Right hindlimb (tissue), 1 donor: ENCODE data around the gene SLC13A3.
"Not testable (repeated sequence)": the region's sequence is repeated elsewhere in the genome, so short reads cannot be mapped to it uniquely, and the experiment has no call there.

Experiments
- DNase-seq: peaks from one replicate; pipeline ENCODE4 v3.0.0-alpha.2; 2018

The SLC13A3 gene

DNA sequence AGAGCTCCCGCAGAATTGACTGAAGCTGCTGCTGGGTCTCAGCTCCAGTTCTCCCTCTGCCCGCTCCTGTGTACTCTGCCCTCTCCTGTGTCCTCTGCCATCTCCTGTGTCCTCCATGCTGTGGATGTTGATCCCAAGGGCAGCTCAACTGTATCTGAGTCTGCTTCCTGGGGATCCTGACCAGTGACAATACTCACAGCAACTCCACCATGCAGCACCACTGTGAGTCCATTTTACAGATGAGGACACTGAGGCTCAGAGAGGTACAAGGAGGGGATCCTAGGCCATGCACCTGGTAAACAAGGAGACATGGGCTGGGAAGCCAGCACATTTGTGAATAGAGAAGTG is 29.4 kb upstream of the SLC13A3 start:
- DNase-seq: no peak

DNA sequence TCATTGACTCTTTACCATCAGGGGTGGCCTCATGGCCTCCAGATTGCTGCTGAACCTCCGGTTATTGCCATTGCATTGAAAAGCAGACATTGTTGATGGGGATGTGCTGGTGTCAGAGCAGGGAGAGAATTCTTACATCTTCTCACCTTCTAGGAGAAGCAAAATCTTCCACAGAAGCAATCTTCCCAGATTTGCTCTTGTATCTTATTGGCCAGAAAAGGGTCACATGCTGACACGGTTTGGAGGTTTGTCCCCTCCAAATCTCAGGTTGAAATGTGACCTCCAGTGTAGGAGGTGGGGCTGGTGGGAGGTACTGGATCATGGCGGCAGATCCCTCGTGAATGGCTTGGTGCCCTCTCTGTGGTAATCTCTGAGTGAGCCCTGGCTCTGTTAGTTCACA is 27.3 kb upstream of the SLC13A3 start:
- no peak for DNase-seq

GRCh38 chr20:46677608-46678007 is 26.3 kb upstream of the SLC13A3 start:
- DNase-seq: no peak

- DNase-seq: not testable (repeated sequence)
These were observed 25.5 kb upstream of the SLC13A3 start for GRCh38 chr20:46676649-46677316.

- DNase-seq: no peak
These were observed 23.2 kb upstream of the SLC13A3 start for GRCh38 chr20:46674253-46675083.

- no peak for DNase-seq
These were observed 22.4 kb upstream of the SLC13A3 start for GRCh38 chr20:46673394-46674252.

DNA sequence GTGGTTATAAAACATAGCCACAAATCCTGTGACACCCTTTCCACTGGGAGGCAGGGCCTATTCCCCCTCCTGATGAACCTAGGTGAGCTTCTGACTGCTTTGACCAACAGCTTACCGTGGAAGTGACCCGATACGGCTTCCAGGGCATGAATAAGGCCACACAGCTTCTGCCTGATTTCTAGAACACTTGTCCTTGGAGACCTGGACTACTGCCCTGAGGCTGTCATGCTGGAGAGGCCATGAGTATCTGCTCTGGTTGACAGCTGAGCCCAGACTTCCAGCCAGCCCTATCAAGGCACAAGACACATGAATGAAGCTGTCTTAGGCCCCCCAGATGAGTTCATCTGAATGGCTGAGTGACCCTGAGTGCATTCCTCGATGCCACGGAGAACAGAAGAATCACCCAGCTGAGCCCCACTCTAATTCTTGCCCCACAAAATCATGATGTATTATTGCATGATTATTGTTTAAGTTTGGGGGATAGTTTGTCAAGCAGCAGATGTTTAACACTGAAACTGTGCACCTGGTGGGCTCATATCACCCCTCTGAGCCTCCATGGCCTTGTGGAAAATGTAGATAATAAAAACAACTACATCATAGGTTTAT is 21.4 kb upstream of the SLC13A3 start:
- no peak for DNase-seq

DNA sequence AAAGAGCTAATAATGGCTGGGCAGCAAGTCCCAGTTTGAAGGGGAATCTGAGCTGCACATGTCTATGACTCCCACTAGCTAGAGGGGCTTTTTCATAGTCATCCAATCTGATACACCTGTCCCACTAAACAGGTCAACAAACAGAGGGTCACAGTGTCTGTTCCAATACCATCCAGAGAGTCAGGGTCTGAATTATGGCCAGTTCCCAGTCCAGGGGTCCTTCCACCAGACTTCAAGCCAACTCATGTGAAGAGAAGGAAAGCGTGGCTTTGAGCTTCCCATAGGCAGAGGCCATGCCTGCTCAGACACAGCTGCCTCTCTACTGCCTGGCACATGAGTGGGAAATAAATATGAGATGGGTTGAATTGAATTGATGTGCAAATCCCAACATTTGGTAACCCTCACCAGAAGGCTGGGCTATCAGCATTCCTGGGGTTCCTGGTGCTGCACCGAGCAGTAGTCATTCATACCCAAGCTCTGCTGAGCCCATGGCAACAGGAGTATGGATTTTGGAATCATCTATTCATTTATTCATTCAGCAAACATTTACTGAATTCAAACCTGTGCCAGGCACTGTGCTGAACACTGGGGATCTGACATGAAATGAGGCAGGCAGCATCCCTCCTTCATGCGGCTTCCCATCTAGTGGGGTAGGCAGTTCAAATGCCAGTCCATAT is 20.7 kb upstream of the SLC13A3 start:
- no peak for DNase-seq

GRCh38 chr20:46670585-46671584 is 19.6 kb upstream of the SLC13A3 start:
- DNase-seq: no peak

- no peak for DNase-seq
These were observed 18.9 kb upstream of the SLC13A3 start for GRCh38 chr20:46670228-46670584.

- no peak for DNase-seq
These were observed 15.7 kb upstream of the SLC13A3 start for GRCh38 chr20:46666818-46667515.

GRCh38 chr20:46666306-46666705 is 15.0 kb upstream of the SLC13A3 start:
- DNase-seq: no peak

DNA sequence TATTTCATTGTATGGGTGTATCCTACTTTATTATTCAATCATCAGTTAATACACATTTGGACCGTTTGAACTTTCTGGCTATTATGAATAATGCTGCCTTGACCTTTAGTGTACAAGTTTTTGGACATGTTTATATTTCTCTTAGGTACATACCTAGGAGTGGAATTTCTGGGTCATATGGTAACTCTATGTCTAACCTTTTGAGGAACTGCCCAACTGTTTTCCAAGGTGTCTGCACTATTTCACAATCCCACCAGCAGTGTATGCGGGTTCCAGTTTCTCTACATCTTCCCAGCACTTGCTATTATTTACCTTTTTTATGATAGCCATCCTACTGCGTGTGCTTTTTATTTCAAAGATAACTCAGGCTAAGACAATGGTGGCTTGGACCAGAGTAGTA is 14.3 kb upstream of the SLC13A3 start:
- DNase-seq: no peak

DNA sequence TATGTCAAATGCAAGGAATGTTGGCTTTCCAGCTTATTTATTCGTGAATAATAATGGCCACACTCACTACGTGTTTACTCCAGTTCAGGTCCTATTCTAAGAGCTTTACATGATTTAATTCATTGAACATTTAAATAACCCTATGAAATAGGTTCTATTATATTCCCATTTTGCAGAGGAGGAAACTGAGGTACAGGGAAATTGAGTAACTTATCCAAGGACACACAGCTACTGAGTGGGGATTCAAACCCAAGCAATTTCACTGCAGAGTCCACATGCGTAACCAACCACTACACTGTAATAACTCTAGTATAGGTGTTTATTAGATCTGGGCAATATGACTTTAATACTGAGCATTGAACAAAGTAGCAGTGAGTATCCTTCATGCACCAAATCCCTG is 12.3 kb upstream of the SLC13A3 start:
- DNase-seq: no peak

GRCh38 chr20:46661659-46662058 is 10.4 kb upstream of the SLC13A3 start:
- DNase-seq: no peak

GRCh38 chr20:46660487-46660886 is 9.2 kb upstream of the SLC13A3 start:
- no peak for DNase-seq

- DNase-seq: no peak
These were observed 6.4 kb upstream of the SLC13A3 start for GRCh38 chr20:46657618-46658017.

DNA sequence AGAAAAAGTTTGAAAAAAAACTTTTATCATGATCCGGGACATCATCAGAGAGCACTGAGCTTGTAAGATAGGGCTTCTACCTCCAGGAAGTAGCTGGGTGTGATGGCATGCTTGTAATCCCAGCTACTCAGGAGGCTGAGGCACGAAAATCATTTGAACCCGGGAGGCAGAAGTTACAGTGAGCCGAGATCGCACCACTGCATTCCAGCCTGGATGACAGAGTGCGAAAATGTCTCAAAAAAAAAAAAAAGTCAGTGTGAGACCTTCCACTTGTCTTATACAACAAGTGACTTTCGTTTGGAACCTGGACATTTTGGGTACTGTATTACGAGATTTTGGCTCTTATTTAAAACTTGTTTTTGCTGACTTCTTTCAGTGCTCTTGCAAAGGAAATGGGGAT is 5.9 kb upstream of the SLC13A3 start:
- DNase-seq: no peak

DNA sequence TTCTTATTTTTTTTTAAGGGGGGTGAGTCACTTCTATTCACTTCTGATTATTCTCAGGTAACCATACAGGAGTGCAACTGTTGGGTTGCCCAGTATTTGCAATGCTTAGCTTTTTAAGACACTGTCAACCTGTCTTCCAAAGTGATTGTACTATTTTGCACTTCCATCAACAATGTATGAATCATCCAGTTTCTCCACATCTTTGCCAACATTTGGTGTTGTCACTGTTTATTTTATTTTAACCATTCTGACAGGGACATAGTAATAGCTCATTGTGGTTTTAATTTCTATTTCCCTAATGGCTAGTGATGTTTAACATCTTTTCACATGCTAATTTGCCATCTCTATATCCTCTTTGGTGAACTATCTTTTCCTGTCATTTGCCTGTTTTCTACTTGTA is 1.4 kb upstream of the SLC13A3 start:
- DNase-seq: no peak

DNA sequence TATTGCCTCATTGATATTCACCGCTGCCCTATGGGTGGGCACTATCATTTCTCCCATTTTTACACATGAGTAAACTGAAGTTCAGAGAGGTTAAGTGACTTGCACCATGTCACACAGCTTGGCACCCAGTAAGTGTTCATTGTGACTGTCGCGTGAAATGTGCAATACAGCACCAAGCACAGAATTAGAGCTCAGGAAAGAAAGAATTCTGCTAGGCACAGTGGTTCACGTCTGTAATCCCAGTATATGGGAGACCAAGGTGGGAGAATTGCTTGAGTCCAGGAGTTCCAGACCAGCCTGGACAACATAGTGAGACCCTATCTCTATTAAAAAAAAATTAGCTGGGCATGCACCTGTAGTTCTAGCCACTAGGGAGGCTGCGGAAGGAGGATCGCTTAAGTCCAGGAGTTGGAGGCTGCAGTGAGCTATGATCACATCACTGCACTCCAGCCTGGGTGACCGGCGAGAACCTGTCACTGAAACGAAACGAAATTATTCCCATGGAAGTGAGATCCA is 626 bp downstream of the SLC13A3 start:
- DNase-seq: no peak
